HFFc6 (cell line): Measurements from ENCODE around the gene LUZP4. TPM values are rescaled to one million over a fixed set of nuclear protein-coding genes. Genes with fewer than 3 reads are reported as not detected.

Experiments used
- DNase-seq: peaks from one replicate; pipeline ENCODE4 v3.0.0-alpha.2; 2018
- H3K27ac Mint-ChIP-seq: 2 replicates; pipeline ENCODE4 v1.8.0; 2020; ENCODE audit warnings: mild to moderate bottlenecking, mixed read lengths
- H3K27me3 Mint-ChIP-seq: 2 replicates; pipeline ENCODE4 v1.8.0; 2021; ENCODE audit warnings: mild to moderate bottlenecking, moderate library complexity, mixed read lengths; ENCODE audit not compliant: insufficient read depth
- H3K36me3 Mint-ChIP-seq: 2 replicates; pipeline ENCODE4 v1.8.0; 2021; ENCODE audit warnings: low read depth, mixed read lengths
- H3K4me1 Mint-ChIP-seq: 2 replicates; pipeline ENCODE4 v1.8.0; 2020; ENCODE audit warnings: low read depth, mixed read lengths
- H3K4me3 Mint-ChIP-seq: 2 replicates; pipeline ENCODE4 v1.8.0; 2020; ENCODE audit warnings: mild to moderate bottlenecking, moderate library complexity, mixed read lengths
- H3K9me3 Mint-ChIP-seq: 2 replicates; pipeline ENCODE4 v1.8.0; 2020; ENCODE audit warnings: mild to moderate bottlenecking, mixed read lengths
- CTCF ChIP-seq: fragments of 200-600 bp; sonication (generic); IDR thresholded peaks from 2 replicates; pipeline ENCODE4 v1.5.0; 2021; ENCODE audit warnings: antibody characterized with exemption, mild to moderate bottlenecking
- total RNA-seq, 6 experiments: library from RNA; stranded (reverse); fragmentation: NEBNext Ultra II Directional; extraction: Animal tissue kit (Norgen Biotek cat#: 25700); gene quantifications; 2 replicates in 1 of 6; 3 replicates in 5 of 6; pipeline ENCODE4 v1.2.3, GENCODE V29; 2021

The LUZP4 gene
- total RNA-seq, 6 experiments from 2014 or later: not detected

GRCh38 chrX:115332832-115333231 is 43.3 kb downstream of the LUZP4 start:
- H3K27ac Mint-ChIP-seq: no peak overlapping the region
- H3K4me3 Mint-ChIP-seq: no peak overlapping the region
- no peaks in the 10 kb centered on the region for H3K36me3 Mint-ChIP-seq
- no peak for DNase-seq
- no peak for TF ChIP-seq CTCF
- H3K4me1 Mint-ChIP-seq: peaks cover 19% of the 10 kb centered on the region
- no peaks in the 10 kb centered on the region; the same call in 1 of the 2 replicates for H3K27me3 Mint-ChIP-seq
- no peaks in the 10 kb centered on the region for H3K9me3 Mint-ChIP-seq

GRCh38 chrX:115333446-115333845 is 43.9 kb downstream of the LUZP4 start:
- Mint-ChIP-seq H3K27ac (no peak overlapping the region), H3K27me3 (no peaks in the 10 kb centered on the region; the same call in 1 of the 2 replicates), H3K9me3 (no peaks in the 10 kb centered on the region), H3K36me3 (no peaks in the 10 kb centered on the region), H3K4me3 (no peak overlapping the region), H3K4me1 (peaks cover 22% of the 10 kb centered on the region)
- no peak for TF ChIP-seq CTCF
- DNase-seq: no peak

GRCh38 chrX:115337491-115338144 is 48.1 kb downstream of the LUZP4 start:
- no peaks in the 10 kb centered on the region; the same call in 1 of the 2 replicates for H3K27me3 Mint-ChIP-seq
- TF ChIP-seq CTCF: no peak
- peaks cover 29% of the 10 kb centered on the region for H3K4me1 Mint-ChIP-seq
- H3K4me3 Mint-ChIP-seq: no peak overlapping the region
- no peaks in the 10 kb centered on the region for H3K36me3 Mint-ChIP-seq
- peak overlapping the region; percentile 24; the same call in 1 of the 2 replicates for H3K27ac Mint-ChIP-seq
- DNase-seq: peak; percentile 24
- H3K9me3 Mint-ChIP-seq: no peaks in the 10 kb centered on the region

GRCh38 chrX:115339441-115340025 is 50.0 kb downstream of the LUZP4 start:
- no peaks in the 10 kb centered on the region for H3K9me3 Mint-ChIP-seq
- H3K4me3 Mint-ChIP-seq: no peak overlapping the region
- DNase-seq: no peak
- no peak for TF ChIP-seq CTCF
- H3K36me3 Mint-ChIP-seq: no peaks in the 10 kb centered on the region
- H3K27me3 Mint-ChIP-seq: no peaks in the 10 kb centered on the region; the same call in 1 of the 2 replicates
- peaks cover 21% of the 10 kb centered on the region for H3K4me1 Mint-ChIP-seq
- H3K27ac Mint-ChIP-seq: no peak overlapping the region

GRCh38 chrX:115341421-115341820 is 51.9 kb downstream of the LUZP4 start:
- DNase-seq: no peak
- H3K4me3 Mint-ChIP-seq: no peak overlapping the region
- no peaks in the 10 kb centered on the region for H3K9me3 Mint-ChIP-seq
- no peaks in the 10 kb centered on the region for H3K36me3 Mint-ChIP-seq
- H3K4me1 Mint-ChIP-seq: peaks cover 36% of the 10 kb centered on the region
- no peak overlapping the region for H3K27ac Mint-ChIP-seq
- H3K27me3 Mint-ChIP-seq: no peaks in the 10 kb centered on the region
- TF ChIP-seq CTCF: no peak
